GM19193 (cell line): Measurements from ENCODE around the gene ZNF280B.

ENCODE experiments used
- POLR2A ChIP-seq: IDR thresholded peaks from 4 replicates; pipeline ENCODE4 v1.6.1; 2011; ENCODE audit not compliant: insufficient read depth, insufficient read length; ENCODE audit errors: extremely low read depth

ZNF280B gene

GRCh38 chr22:22485524-22485923 is 23.0 kb downstream of the ZNF280B start:
- no peak for TF ChIP-seq POLR2A

DNA sequence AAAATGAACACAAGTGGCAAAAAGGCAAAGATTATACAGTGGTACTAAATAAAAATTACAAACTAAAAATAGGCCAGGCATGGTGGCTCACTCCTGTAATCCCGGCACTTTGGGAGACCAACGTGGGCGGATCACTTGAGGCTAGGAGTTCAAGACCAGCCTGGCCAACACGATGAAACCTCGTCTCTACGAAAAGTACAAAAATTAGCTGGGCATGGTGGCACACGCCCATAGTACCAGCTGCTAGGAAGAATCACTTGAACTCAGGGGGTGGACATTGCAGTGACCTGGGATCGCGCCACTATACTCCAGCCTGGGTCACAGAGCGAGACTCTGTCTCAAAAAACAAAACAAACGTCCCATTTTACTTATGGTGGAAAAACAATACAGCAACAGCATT is 24.5 kb downstream of the ZNF280B start:
- no peak for TF ChIP-seq POLR2A

GRCh38 chr22:22480940-22481339 is 27.6 kb downstream of the ZNF280B start:
- TF ChIP-seq POLR2A, result no peak

GRCh38 chr22:22479999-22480532 is 28.5 kb downstream of the ZNF280B start:
- no peak for TF ChIP-seq POLR2A

GRCh38 chr22:22479116-22479515 is 29.4 kb downstream of the ZNF280B start:
- no peak for TF ChIP-seq POLR2A

DNA sequence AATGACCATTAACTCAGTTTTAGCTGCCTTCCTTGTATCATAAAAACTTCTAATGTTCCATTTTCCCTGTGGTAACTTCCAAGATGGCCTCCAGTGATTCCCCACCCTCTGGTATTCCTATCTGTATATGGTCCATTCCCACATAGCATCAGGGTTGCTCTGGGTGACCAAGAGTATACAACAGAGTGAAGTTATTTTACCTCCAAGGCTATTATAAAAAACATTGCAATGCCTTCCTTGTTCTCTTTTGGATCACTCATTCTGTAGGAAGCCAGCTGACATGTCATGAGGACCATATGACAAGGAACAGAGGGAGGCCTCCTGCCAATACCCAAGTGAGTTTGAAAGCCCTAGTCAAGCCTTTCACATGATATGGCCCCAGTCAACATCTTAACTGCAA is 30.1 kb downstream of the ZNF280B start:
- TF ChIP-seq POLR2A, result no peak

DNA sequence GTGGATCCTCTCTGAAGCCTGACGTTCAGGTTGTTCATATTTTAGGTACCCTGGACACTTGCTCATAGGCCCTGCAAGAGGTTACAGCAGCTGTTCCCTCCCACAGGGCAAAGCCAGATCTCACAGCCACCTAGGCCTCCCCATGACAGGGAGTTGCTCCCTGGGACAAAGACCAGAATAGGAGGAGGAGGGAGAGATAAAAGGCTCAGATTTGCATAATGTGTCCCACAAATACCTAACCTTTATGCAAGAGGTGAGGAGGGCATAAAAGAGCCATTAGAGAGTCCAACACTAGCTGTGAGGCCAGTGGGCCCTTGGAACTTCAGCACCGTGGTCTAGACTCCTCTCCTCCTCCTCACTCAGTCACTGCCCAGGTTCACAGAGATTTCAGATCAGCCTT is 33.8 kb downstream of the ZNF280B start:
- no peak for TF ChIP-seq POLR2A

DNA sequence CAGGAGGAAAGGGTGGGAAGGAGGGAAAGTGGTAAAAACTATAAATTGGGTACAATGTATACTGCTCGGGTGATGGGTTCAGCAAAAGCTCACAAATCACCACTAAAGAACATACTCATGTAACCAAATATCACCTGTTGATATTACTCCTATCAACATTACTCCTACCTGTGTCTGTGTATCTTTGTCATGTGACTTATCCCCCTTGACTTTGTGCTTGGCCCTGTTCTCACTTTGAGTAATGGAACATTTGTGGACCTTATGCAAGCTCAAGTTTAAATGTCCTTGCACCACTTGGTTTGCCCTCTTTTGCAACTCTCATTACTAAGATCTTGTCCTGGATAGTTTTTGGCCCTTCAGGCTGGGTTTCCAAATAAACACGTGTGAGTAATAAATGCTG is 39.0 kb downstream of the ZNF280B start:
- no peak for TF ChIP-seq POLR2A

DNA sequence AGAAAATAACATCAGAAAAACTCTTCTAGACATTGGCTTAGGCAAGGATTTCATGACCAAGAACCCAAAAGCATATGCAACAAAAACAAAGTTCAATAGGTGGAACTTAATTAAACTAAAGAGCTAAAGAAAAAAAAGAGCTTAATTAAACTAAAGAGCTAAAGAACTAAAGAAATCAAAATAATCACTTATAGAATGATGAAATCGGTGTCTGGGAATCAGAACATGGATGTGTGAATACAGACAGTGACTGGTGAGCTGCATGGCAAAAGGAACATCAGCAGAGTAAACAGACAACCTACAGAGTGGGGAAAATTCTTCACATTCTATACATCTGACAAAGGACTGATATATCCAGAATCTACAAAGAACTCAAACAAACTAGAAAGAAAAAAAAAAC is 41.4 kb downstream of the ZNF280B start:
- no peak for TF ChIP-seq POLR2A

GRCh38 chr22:22465782-22466181 is 42.8 kb downstream of the ZNF280B start:
- TF ChIP-seq POLR2A, result no peak

- no peak for TF ChIP-seq POLR2A
Measured at GRCh38 chr22:22465094-22465602, 43.4 kb downstream of the ZNF280B start.

- TF ChIP-seq POLR2A, result no peak
Measured at GRCh38 chr22:22464541-22465054, 43.9 kb downstream of the ZNF280B start.

DNA sequence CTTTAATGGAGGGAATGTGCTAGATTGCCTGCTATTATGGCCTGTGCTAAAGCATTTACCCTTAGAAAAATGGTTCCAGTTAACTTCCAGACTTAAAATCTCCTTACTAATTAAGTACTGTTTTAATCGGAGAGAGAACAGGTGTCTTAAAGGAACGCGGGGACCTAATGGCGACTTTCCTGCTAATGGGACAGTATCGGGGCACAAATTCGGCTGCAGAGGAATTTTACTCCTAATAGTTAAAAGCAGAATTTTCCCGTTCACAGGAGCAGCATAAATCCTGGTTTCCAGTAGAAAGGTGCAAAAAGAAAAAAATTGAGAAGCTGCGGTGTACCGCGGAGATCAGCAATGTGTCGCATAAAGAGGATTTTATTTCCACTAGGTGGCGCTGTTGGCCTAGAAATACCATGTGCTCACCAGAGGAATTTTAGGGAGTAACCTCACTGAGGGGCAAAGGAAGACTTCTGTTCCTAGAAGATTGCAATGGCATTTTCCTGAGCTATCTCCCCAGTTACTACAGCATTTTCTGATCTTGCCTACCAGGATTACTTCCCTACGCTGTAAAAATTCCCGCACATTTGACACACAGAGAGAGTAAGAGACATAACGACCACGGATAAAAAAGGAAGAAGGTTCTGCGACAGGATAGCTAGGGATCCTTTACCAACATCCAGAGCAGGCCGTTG is 44.5 kb downstream of the ZNF280B start:
- no peak for TF ChIP-seq POLR2A

DNA sequence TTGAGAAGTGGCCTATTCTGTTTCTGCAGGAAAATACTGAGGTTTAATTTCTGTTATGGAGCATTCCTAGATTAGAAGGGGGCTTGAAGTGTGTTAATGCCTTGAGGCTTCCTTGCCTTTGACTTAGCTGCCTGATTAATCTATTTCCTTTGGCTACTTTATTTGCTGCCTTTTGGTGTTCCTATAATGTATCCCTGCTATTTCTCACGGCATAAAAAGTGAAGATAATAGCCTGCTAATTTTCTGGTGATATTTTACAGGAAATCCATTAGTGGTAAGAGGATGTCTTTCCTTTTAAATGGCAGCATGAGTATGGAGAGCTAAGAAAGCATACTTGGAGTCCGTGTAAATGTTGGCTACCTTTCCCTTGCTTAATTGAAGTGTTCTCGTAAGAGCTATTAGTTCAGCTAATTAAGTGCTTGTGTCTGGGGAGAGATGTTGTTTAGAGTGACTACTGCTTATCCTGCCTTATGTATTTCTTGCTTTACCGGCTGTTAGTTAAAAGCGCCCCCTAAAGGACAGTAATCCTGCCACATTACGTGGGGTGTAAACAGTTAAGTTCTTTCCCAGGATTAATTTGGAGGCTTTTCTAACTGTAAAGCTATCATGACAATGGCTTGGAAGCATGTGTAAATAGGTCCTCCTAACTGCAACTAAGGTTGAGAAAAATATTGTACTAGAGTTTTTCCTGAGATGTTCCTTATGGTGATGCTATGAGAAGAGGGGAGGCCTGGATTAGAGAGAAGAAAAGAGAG is 45.6 kb downstream of the ZNF280B start:
- no peak for TF ChIP-seq POLR2A

DNA sequence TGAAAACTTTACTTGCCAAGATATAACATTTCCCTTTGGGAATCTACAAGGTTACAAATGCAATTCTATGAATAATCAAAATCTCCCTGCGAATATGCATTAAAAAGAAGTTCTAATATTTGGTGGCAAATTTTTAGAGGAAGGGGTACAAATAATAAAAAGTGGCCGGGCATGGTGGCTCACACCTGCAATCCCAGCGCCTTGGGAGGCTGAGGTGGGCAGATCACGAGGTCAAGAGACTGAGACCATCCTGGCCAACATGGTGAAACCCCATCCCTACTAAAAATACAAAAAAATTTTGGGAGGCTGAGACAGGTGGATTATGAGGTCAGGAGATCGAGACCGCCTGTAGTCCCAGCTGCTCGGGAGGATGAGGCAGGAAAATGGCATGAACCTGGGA is 47.0 kb downstream of the ZNF280B start:
- TF ChIP-seq POLR2A, result no peak

DNA sequence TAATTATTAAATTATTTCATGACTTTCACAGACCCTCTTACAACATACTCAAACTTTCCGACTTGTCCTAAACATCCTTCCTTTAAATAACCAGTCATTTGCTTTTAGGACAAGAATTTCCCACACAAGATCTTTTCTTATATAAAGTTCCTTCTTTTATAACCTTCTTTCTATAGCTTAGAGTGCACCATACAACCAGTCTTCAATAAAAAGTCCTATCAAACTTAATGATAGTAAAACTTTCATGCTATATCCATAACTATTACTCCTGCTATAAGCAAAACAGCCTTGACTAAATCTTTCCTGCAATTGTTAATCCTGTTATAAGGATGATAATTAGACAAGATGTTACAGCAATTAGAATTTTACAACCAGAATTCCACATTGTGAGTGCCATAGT is 47.4 kb downstream of the ZNF280B start:
- TF ChIP-seq POLR2A, result no peak
